Colon (tissue), 2 donors: ENCODE results near the gene PTP4A2.

Experiments
- FAIRE-seq: peaks from 2 replicates; lab custom pipeline; 2012; peaks lifted over from hg19 to GRCh38; lab: Jason Lieb, UNC
- donor health status: control.
- donor health status: control.

The PTP4A2 gene

GRCh38 chr1:31938184-31938975 lies at the start of gene PTP4A2:
Gene PTP4A2, minus strand, starts transcription at chr1:31938368. Its CDS starts 19,303 bp downstream, at chr1:31919065.
- no peak for FAIRE-seq

- FAIRE-seq, result no peak
These were observed 49.0 kb upstream of the PTP4A2 start for GRCh38 chr1:31987135-31987619.

GRCh38 chr1:31985430-31985829 lies 47.3 kb upstream of the PTP4A2 start:
- FAIRE-seq, result no peak

- no peak for FAIRE-seq
These were observed 46.5 kb upstream of the PTP4A2 start for GRCh38 chr1:31984419-31985347.

GRCh38 chr1:31981972-31982371 lies 43.8 kb upstream of the PTP4A2 start:
- no peak for FAIRE-seq

GRCh38 chr1:31981456-31981839 lies 43.3 kb upstream of the PTP4A2 start:
- FAIRE-seq, result no peak

GRCh38 chr1:31980835-31981455 lies 42.8 kb upstream of the PTP4A2 start:
- FAIRE-seq, result no peak

- no peak for FAIRE-seq
These were observed 40.8 kb upstream of the PTP4A2 start for GRCh38 chr1:31978843-31979400.

GRCh38 chr1:31977385-31978131 lies 39.4 kb upstream of the PTP4A2 start:
- no peak for FAIRE-seq

GRCh38 chr1:31976401-31976800 lies 38.2 kb upstream of the PTP4A2 start:
- FAIRE-seq, result no peak

GRCh38 chr1:31970873-31971272 lies 32.7 kb upstream of the PTP4A2 start:
- no peak for FAIRE-seq

GRCh38 chr1:31961536-31961935 lies 23.4 kb upstream of the PTP4A2 start:
- FAIRE-seq, result no peak

GRCh38 chr1:31959521-31960340 lies 21.6 kb upstream of the PTP4A2 start:
- FAIRE-seq, result no peak

- FAIRE-seq, result no peak
These were observed 19.8 kb upstream of the PTP4A2 start for GRCh38 chr1:31957701-31958674.

GRCh38 chr1:31955917-31956736 lies 18.0 kb upstream of the PTP4A2 start:
- FAIRE-seq, result no peak

GRCh38 chr1:31954607-31955283 lies 16.6 kb upstream of the PTP4A2 start:
- no peak for FAIRE-seq

GRCh38 chr1:31952825-31953220 lies 14.7 kb upstream of the PTP4A2 start:
- FAIRE-seq, result no peak

GRCh38 chr1:31951276-31951675 lies 13.1 kb upstream of the PTP4A2 start:
- FAIRE-seq, result no peak
